GM12878 (cell line): Measurements from ENCODE around the gene ANKFY1. TPM values are rescaled to one million over a fixed set of nuclear protein-coding genes. Genes with fewer than 3 reads are reported as not detected.

Source experiments
- ATAC-seq: fragments of 200-7000 bp; cut with Tn5 transposase; 3 replicates; pipeline ENCODE4 v1.9.1; 2020; ENCODE audit warnings: mild to moderate bottlenecking, moderate library complexity
- BruUV-seq: library from RNA; stranded (reverse); fragments of 400-500 nt; replicated peaks from 2 replicates; lab custom pipeline; 2021; lab: Mats Ljungman, UMichigan
- CTCF ChIA-PET: fragments of 300-600 bp; sonication (Branson Sonifier 250); formaldehyde crosslinking; extraction: SDS; loops from one replicate; lab custom pipeline; 2021; ENCODE audit warnings: inconsistent platforms; lab: Yijun Ruan, JAX
- POLR2A ChIA-PET: fragments of 350-600 bp; formaldehyde crosslinking; extraction: SDS; loops from one replicate; lab custom pipeline; 2021; ENCODE audit warnings: inconsistent platforms; lab: Charles Lee
- RAD21 ChIA-PET: fragments of 300-600 bp; sonication (Branson Sonifier 250); formaldehyde crosslinking; loops from one replicate; lab custom pipeline; 2023; ENCODE audit warnings: antibody characterized with exemption; ENCODE audit not compliant: unreplicated experiment; lab: Charles Lee
- SMC1A ChIA-PET: fragments of 300-600 bp; sonication (Branson Sonifier 250); formaldehyde crosslinking; loops from one replicate; lab custom pipeline; 2023; ENCODE audit not compliant: unreplicated experiment, uncharacterized antibody; lab: Charles Lee
- DNase-seq: peaks from one replicate; pipeline ENCODE4 v3.0.0-alpha.2; 2011; ENCODE audit warnings: low read depth, low spot score
- FAIRE-seq: peaks from 3 replicates; lab custom pipeline; 2011; peaks lifted over from hg19 to GRCh38; lab: Jason Lieb, UNC
- H2AFZ ChIP-seq: 2 replicates; pipeline ENCODE4 v1.6.0; 2011; ENCODE audit warnings: low read depth, low read length, control low read depth; ENCODE audit not compliant: control insufficient read depth
- H3K27ac ChIP-seq: 2 replicates; pipeline ENCODE4 v1.5.1; 2011; ENCODE audit warnings: control low read depth; ENCODE audit not compliant: control insufficient read depth, insufficient read depth
- H3K27me3 ChIP-seq, 2 experiments: replicated peaks in 1 of 2; 2 replicates each; pipeline versions ENCODE4 v1.6.0 to v1.6.1; 2011; ENCODE audit warnings: low read length in 1 of 2; ENCODE audit not compliant: control insufficient read depth in 2 of 2, insufficient read depth in 2 of 2
- H3K36me3 ChIP-seq, 2 experiments: 2 replicates each; pipeline ENCODE4 v1.5.1; 2011; ENCODE audit warnings: low read length in 1 of 2; ENCODE audit not compliant: control insufficient read depth in 2 of 2, insufficient read depth in 2 of 2
- H3K4me1 ChIP-seq: 2 replicates; pipeline ENCODE4 v1.6.1; 2011; ENCODE audit warnings: mild to moderate bottlenecking, low read length, moderate library complexity, mixed read lengths; ENCODE audit not compliant: control insufficient read depth, insufficient read depth
- H3K4me2 ChIP-seq: 2 replicates; pipeline ENCODE4 v1.6.0; 2011; ENCODE audit warnings: control low read depth; ENCODE audit not compliant: control insufficient read depth, insufficient read depth
- H3K4me3 ChIP-seq: fragments of 200-600 bp; sonication (generic); 2 replicates; pipeline ENCODE4 v1.5.1; 2016
- H3K79me2 ChIP-seq: 2 replicates; pipeline ENCODE4 v1.6.0; 2011; ENCODE audit warnings: low read length; ENCODE audit not compliant: control insufficient read depth, insufficient read depth
- H3K9ac ChIP-seq: 2 replicates; pipeline ENCODE4 v1.8.0; 2011; ENCODE audit warnings: low read length, control low read depth, mixed read lengths; ENCODE audit not compliant: control insufficient read depth, insufficient read depth
- H3K9me3 ChIP-seq: replicated peaks from 3 replicates; pipeline ENCODE4 v1.5.1; 2011; ENCODE audit warnings: mild to moderate bottlenecking, low read length; ENCODE audit not compliant: control insufficient read depth, insufficient read depth
- H4K20me1 ChIP-seq: 2 replicates; pipeline ENCODE4 v1.6.0; 2011; ENCODE audit not compliant: control insufficient read depth, insufficient read depth
- KDM1A ChIP-seq: fragments of 200-600 bp; sonication (generic); IDR thresholded peaks from 2 replicates; pipeline ENCODE4 v1.6.1; 2016; ENCODE audit warnings: borderline replicate concordance
- MTA2 ChIP-seq: fragments of 450-650 bp; IDR thresholded peaks from 2 replicates; pipeline ENCODE4 v1.6.1; 2016; ENCODE audit warnings: low read depth, mild to moderate bottlenecking, moderate library complexity
- NR2F1 ChIP-seq: fragments of 450-650 bp; conservative IDR thresholded peaks from 2 replicates; pipeline ENCODE4 v1.6.1; 2017; ENCODE audit warnings: mild to moderate bottlenecking
- PKNOX1 ChIP-seq: fragments of 450-650 bp; IDR thresholded peaks from 2 replicates; pipeline ENCODE4 v1.6.1; 2016; ENCODE audit warnings: mild to moderate bottlenecking
- TAF1 ChIP-seq: IDR thresholded peaks from 2 replicates; pipeline ENCODE4 v1.6.1; 2011; ENCODE audit warnings: mild to moderate bottlenecking, low read depth, low read length, borderline replicate concordance
- YBX1 ChIP-seq: fragments of 450-650 bp; IDR thresholded peaks from 2 replicates; pipeline ENCODE4 v1.6.1; 2016; ENCODE audit warnings: antibody characterized with exemption
- ZBTB4 ChIP-seq: fragments of 450-650 bp; formaldehyde crosslinking; IDR thresholded peaks from 2 replicates; pipeline ENCODE4 v1.4.0; 2022; ENCODE audit warnings: mild to moderate bottlenecking, moderate library complexity
- ZNF687 ChIP-seq: fragments of 450-650 bp; IDR thresholded peaks from 2 replicates; pipeline ENCODE4 v1.6.1; 2017; ENCODE audit warnings: mild to moderate bottlenecking, moderate library complexity
- WGBS: methylation state at CpG from one replicate; pipeline ENCODE4 v1.1.6; 2016; ENCODE audit warnings: low lambda C conversion rate; ENCODE audit not compliant: insufficient replicate concordance, insufficient coverage; ENCODE audit errors: missing lambda C conversion rate; 5-methylcytosine and 5-hydroxymethylcytosine counted together
- in situ Hi-C: fragments of 300-500 bp; cut with MboI; formaldehyde crosslinking; loops from 9 replicates; pipeline ENCODE4 v1.14.3; 2018; ENCODE audit warnings: mixed read lengths
- intact Hi-C: fragments of 100-400 bp; cut with micrococcal nuclease; formaldehyde crosslinking; loops from one replicate; pipeline ENCODE4 v1.14.2; 2022; ENCODE audit not compliant: unreplicated experiment
- polyA plus RNA-seq, 11 experiments: library from polyadenylated mRNA; depleted of rRNA in 4 of 11; unstranded in 6 of 11; stranded (reverse) in 5 of 11; fragments of >200 nt; fragmentation: Nextera tagmentation in 4 of 11; fragmentation: Illumina TruSeq in 1 of 11; extraction: Ambion mirVana in 4 of 11; extraction: Trizol in 1 of 11; gene quantifications; 1 replicate in 1 of 11; 2 replicates in 10 of 11; pipeline versions ENCODE4 v1.2.1 to v1.2.3, GENCODE V29; 2011 to 2016; ENCODE audit warnings: inconsistent platforms in 2 of 11, missing spikeins in 2 of 11, low read depth in 1 of 11
- total RNA-seq, 4 experiments: library from RNA; depleted of rRNA in 3 of 4; stranded (reverse); fragments of >200 nt in 3 of 4; fragmentation: Illumina TruSeq in 1 of 4; extraction: Trizol in 1 of 4; gene quantifications; 2 replicates each; pipeline versions ENCODE4 v1.2.1 to v1.2.3, GENCODE V29; 2013 to 2021

The ANKFY1 gene
- total and polyA plus RNA-seq, 10 of the 15 experiments (the other 5 are each of a cell fraction or from before 2014, with no cell fraction given): 3.0 to 27.7 (median 16.4) TPM

GRCh38 chr17:4125552-4125951, 138.2 kb downstream of the ANKFY1 start:
- no peak overlapping the region for H3K4me2 ChIP-seq
- TF ChIP-seq TAF1: no peak
- TF ChIP-seq YBX1: no peak
- CTCF ChIA-PET: interaction anchor here (1.6 kb wide), 1 partner anchor 28 kb away, joined by 3 read pairs; no protein-coding TSS in a partner anchor
- SMC1A ChIA-PET: no interaction called here
- peaks cover 15% of the 10 kb centered on the region for H3K4me1 ChIP-seq
- no peak for DNase-seq
- no peak overlapping the region for H3K27ac ChIP-seq
- no peak overlapping the region for H3K9ac ChIP-seq
- BruUV-seq: no TSS peak
- no peaks in the 10 kb centered on the region for H3K27me3 ChIP-seq
- FAIRE-seq: no peak
- H3K79me2 ChIP-seq: peaks cover 23% of the 10 kb centered on the region
- intact Hi-C loops: no loop called here
- POLR2A ChIA-PET: interaction anchor here (0.7 kb wide), 1 partner anchor 26 kb away, joined by 11 read pairs; no protein-coding TSS in a partner anchor
- no peak overlapping the region for H3K4me3 ChIP-seq
- in situ Hi-C loops: no loop called here
- ATAC-seq: no peak
- WGBS: 100% methylated on average over 1 of the region's 1 CpG
- no peaks in the 10 kb centered on the region; the same call in 1 of the 2 replicates for H4K20me1 ChIP-seq
- no peak overlapping the region for H2AFZ ChIP-seq
- RAD21 ChIA-PET: no interaction called here
- H3K9me3 ChIP-seq: no peaks in the 10 kb centered on the region
- peaks cover 6 to 7% of the 10 kb centered on the region in 2 experiments; a peak in 3 of 4 replicates for H3K36me3 ChIP-seq

GRCh38 chr17:4124999-4125398, 138.8 kb downstream of the ANKFY1 start:
- CTCF ChIA-PET: interaction anchor here (1.6 kb wide), 1 partner anchor 27 kb away, joined by 3 read pairs; no protein-coding TSS in a partner anchor
- SMC1A ChIA-PET: no interaction called here
- no peak overlapping the region for H3K27ac ChIP-seq
- TF ChIP-seq MTA2 (no peak), PKNOX1 (no peak), ZNF687 (no peak), ZBTB4 (CRISPR knock-in tag) (no peak), KDM1A (no peak), NR2F1 (no peak)

More at GRCh38 chr17:4124999-4125398, 138.8 kb downstream of the ANKFY1 start:
- Histone ChIP-seq H3K9me3 (no peaks in the 10 kb centered on the region), H2AFZ (no peak overlapping the region), H3K36me3 (peaks cover 5 to 7% of the 10 kb centered on the region in 2 experiments; a peak in 2 of 4 replicates), H3K4me3 (no peak overlapping the region), H4K20me1 (no peaks in the 10 kb centered on the region; the same call in 1 of the 2 replicates), H3K27me3 (no peaks in the 10 kb centered on the region), H3K4me1 (peaks cover 15% of the 10 kb centered on the region), H3K9ac (no peak overlapping the region), H3K4me2 (no peak overlapping the region), H3K79me2 (peaks cover 20% of the 10 kb centered on the region)
- FAIRE-seq (no peak), ATAC-seq (no peak), DNase-seq (no peak)
- in situ Hi-C loops (no loop called here), intact Hi-C loops (no loop called here)
- ChIA-PET RAD21 (no interaction called here), POLR2A (interaction anchor here (0.6 kb wide), 1 partner anchor 81 kb away, joined by 3 read pairs; no protein-coding TSS in a partner anchor)
- 100% methylated on average over 2 of the region's 2 CpGs for WGBS
- no TSS peak for BruUV-seq
